Tibial artery (tissue), 4 donors: Measurements from ENCODE around the gene CROCC2.

Source experiments
- DNase-seq, 2 donors: peaks; one replicate each; pipeline ENCODE4 v3.0.0-alpha.2; 2019
- H3K27ac ChIP-seq, 2 donors: fragments of 200-600 bp; sonication (generic) in 1 of 2; 1 replicate in 1 of 2; 2 replicates in 1 of 2; pipeline ENCODE4 v1.5.1; 2018 to 2019; ENCODE audit warnings: mild to moderate bottlenecking in 1 of 2
- H3K27me3 ChIP-seq, 2 donors: fragments of 200-600 bp; sonication (generic) in 1 of 2; one replicate each; pipeline versions ENCODE4 v1.5.1 to v1.6.0; 2016 to 2019
- H3K36me3 ChIP-seq, 3 donors: fragments of 200-600 bp; sonication (generic) in 2 of 3; one replicate each; pipeline ENCODE4 v1.5.1; 2016 to 2019; ENCODE audit warnings: mild to moderate bottlenecking in 2 of 3
- H3K4me1 ChIP-seq, 4 donors: fragments of 200-600 bp; sonication (generic) in 2 of 4; 1 replicate in 3 of 4; 2 replicates in 1 of 4; pipeline ENCODE4 v1.5.1; 2016 to 2019
- H3K4me3 ChIP-seq, 2 donors: fragments of 200-600 bp; sonication (generic) in 1 of 2; 1 replicate in 1 of 2; 2 replicates in 1 of 2; pipeline ENCODE4 v1.5.1; 2018 to 2019; ENCODE audit warnings: mild to moderate bottlenecking in 2 of 2
- H3K9me3 ChIP-seq, 3 donors: fragments of 200-600 bp; sonication (generic) in 1 of 3; one replicate each; pipeline ENCODE4 v1.5.1; 2016 to 2019
- CTCF ChIP-seq, 2 experiments: fragments of 200-600 bp in 1 of 2; fragments of 450-650 bp in 1 of 2; IDR thresholded peaks; one replicate each; pipeline ENCODE4 v1.5.1; 2017 to 2019; ENCODE audit warnings: antibody characterized with exemption in 2 of 2, mild to moderate bottlenecking in 1 of 2, moderate library complexity in 1 of 2
- intact Hi-C: fragments of 100-400 bp; cut with DNase I; formaldehyde crosslinking; loops from one replicate; pipeline ENCODE4 v1.15.0; 2023; ENCODE audit warnings: low total_unique reads

The CROCC2 gene

GRCh38 chr2:241009191-241009590, 103.1 kb downstream of the CROCC2 start:
- no peak for DNase-seq
- intact Hi-C loops = no loop called here
- no peak for TF ChIP-seq CTCF (IDR thresholded peaks at IDR 0.05)

GRCh38 chr2:241009601-241010530, 103.7 kb downstream of the CROCC2 start:
- Histone ChIP-seq H3K27me3 (no peaks in the 10 kb centered on the region), H3K4me1 (peaks cover 0 to 21% (median 14%) of the 10 kb centered on the region in 4 donors), H3K4me3 (peak overlapping the region; percentile 17 to 31), H3K27ac (peak overlapping the region; percentile 25 to 31), H3K36me3 (no peaks in the 10 kb centered on the region), H3K9me3 (peaks cover 0 to 6% (median 0%) of the 10 kb centered on the region in 3 donors)
- DNase-seq = peak in 1 of 2 donors; percentile 79
- intact Hi-C loops = no loop called here
- TF ChIP-seq CTCF (IDR thresholded peaks at IDR 0.05) = no peak

More at GRCh38 chr2:241009191-241009590, 103.1 kb downstream of the CROCC2 start:
- Histone ChIP-seq H3K4me3 (peak overlapping the region in 1 of 2 donors; percentile 17), H3K4me1 (peaks cover 0 to 21% (median 14%) of the 10 kb centered on the region in 4 donors), H3K36me3 (peaks cover 0 to 5% (median 0%) of the 10 kb centered on the region in 3 donors), H3K9me3 (peaks cover 0 to 10% (median 6%) of the 10 kb centered on the region in 3 donors), H3K27ac (peak overlapping the region in 1 of 2 donors; percentile 31), H3K27me3 (no peaks in the 10 kb centered on the region)

GRCh38 chr2:241010531-241011295, 104.6 kb downstream of the CROCC2 start:
- intact Hi-C loops = no loop called here
- H3K4me1 ChIP-seq = peaks cover 0 to 21% (median 14%) of the 10 kb centered on the region in 4 donors
- no peak for DNase-seq
- H3K4me3 ChIP-seq = peak overlapping the region in 1 of 2 donors; percentile 31
- TF ChIP-seq CTCF (IDR thresholded peaks at IDR 0.05) = no peak
- H3K27ac ChIP-seq = peak overlapping the region in 1 of 2 donors; percentile 31
- no peaks in the 10 kb centered on the region for H3K27me3 ChIP-seq
- H3K36me3 ChIP-seq = no peaks in the 10 kb centered on the region
- no peaks in the 10 kb centered on the region for H3K9me3 ChIP-seq

- Histone ChIP-seq H3K36me3 (no peaks in the 10 kb centered on the region), H3K9me3 (no peaks in the 10 kb centered on the region), H3K4me1 (peaks cover 0 to 21% (median 14%) of the 10 kb centered on the region in 4 donors), H3K4me3 (no peak overlapping the region), H3K27me3 (no peaks in the 10 kb centered on the region), H3K27ac (no peak overlapping the region)
- no peak for TF ChIP-seq CTCF (IDR thresholded peaks at IDR 0.05)
- DNase-seq = no peak
- intact Hi-C loops = no loop called here
Observed at GRCh38 chr2:241011296-241011600, 105.1 kb downstream of the CROCC2 start.

- no peak for TF ChIP-seq CTCF (IDR thresholded peaks at IDR 0.05)
- no peak overlapping the region for H3K4me3 ChIP-seq
- intact Hi-C loops = no loop called here
- no peaks in the 10 kb centered on the region for H3K36me3 ChIP-seq
- H3K9me3 ChIP-seq = no peaks in the 10 kb centered on the region
- no peaks in the 10 kb centered on the region for H3K27me3 ChIP-seq
- H3K4me1 ChIP-seq = peaks cover 0 to 21% (median 14%) of the 10 kb centered on the region in 4 donors
- DNase-seq = no peak
- H3K27ac ChIP-seq = no peak overlapping the region
Observed at GRCh38 chr2:241011751-241012510, 105.8 kb downstream of the CROCC2 start.
